ENCODE results near the gene MSI2.

Gene MSI2

GRCh38 chr17:57357830-57358430 lies 101.6 kb downstream of the MSI2 start:
- Histone ChIP-seq H3K27me3 (ENCODE audit: insufficient read depth, low read length) (no peaks in the 10 kb centered on the region), H3K4me1 (ENCODE audit: insufficient read depth, low read length) (peaks cover 20% of the 10 kb centered on the region), H3K9me3 (ENCODE audit: low read length) (no peaks in the 10 kb centered on the region), H2AFZ (ENCODE audit: low read depth, low read length) (no peak overlapping the region), H3K36me3 (ENCODE audit: insufficient read depth, low read length) (no peaks in the 10 kb centered on the region), H3K4me3 (ENCODE audit: low read length) (no peak overlapping the region)

GRCh38 chr17:57360266-57360665 lies 103.9 kb downstream of the MSI2 start:
- Histone ChIP-seq H3K4me3 (ENCODE audit: low read length) (no peak overlapping the region), H3K9me3 (ENCODE audit: low read length) (no peaks in the 10 kb centered on the region), H3K27me3 (ENCODE audit: insufficient read depth, low read length) (no peaks in the 10 kb centered on the region), H3K36me3 (ENCODE audit: insufficient read depth, low read length) (no peaks in the 10 kb centered on the region), H2AFZ (ENCODE audit: low read depth, low read length) (no peak overlapping the region), H3K4me1 (ENCODE audit: insufficient read depth, low read length) (peaks cover 28% of the 10 kb centered on the region)

- Histone ChIP-seq H3K27me3 (ENCODE audit: insufficient read depth, low read length) (no peaks in the 10 kb centered on the region), H3K9me3 (ENCODE audit: low read length) (peaks cover 3% of the 10 kb centered on the region), H3K4me3 (ENCODE audit: low read length) (no peak overlapping the region), H3K4me1 (ENCODE audit: insufficient read depth, low read length) (peaks cover 10% of the 10 kb centered on the region), H2AFZ (ENCODE audit: low read depth, low read length) (no peak overlapping the region), H3K36me3 (ENCODE audit: insufficient read depth, low read length) (peaks cover 4% of the 10 kb centered on the region)
Observed at GRCh38 chr17:57362797-57363556, 106.7 kb downstream of the MSI2 start.

- peaks cover 13% of the 10 kb centered on the region for H3K4me1 ChIP-seq (ENCODE audit: insufficient read depth, low read length)
- no peaks in the 10 kb centered on the region for H3K27me3 ChIP-seq (ENCODE audit: insufficient read depth, low read length)
- peaks cover 4% of the 10 kb centered on the region for H3K36me3 ChIP-seq (ENCODE audit: insufficient read depth, low read length)
- H3K9me3 ChIP-seq (ENCODE audit: low read length) = peaks cover 3% of the 10 kb centered on the region
- no peak overlapping the region for H3K4me3 ChIP-seq (ENCODE audit: low read length)
- H2AFZ ChIP-seq (ENCODE audit: low read depth, low read length) = no peak overlapping the region
Observed at GRCh38 chr17:57363580-57363979, 107.3 kb downstream of the MSI2 start.

GRCh38 chr17:57363998-57364643 lies 107.8 kb downstream of the MSI2 start:
- Histone ChIP-seq H3K36me3 (ENCODE audit: insufficient read depth, low read length) (peaks cover 4% of the 10 kb centered on the region), H3K27me3 (ENCODE audit: insufficient read depth, low read length) (no peaks in the 10 kb centered on the region), H3K4me3 (ENCODE audit: low read length) (no peak overlapping the region), H2AFZ (ENCODE audit: low read depth, low read length) (no peak overlapping the region), H3K9me3 (ENCODE audit: low read length) (peaks cover 3% of the 10 kb centered on the region), H3K4me1 (ENCODE audit: insufficient read depth, low read length) (peaks cover 18% of the 10 kb centered on the region)

- peaks cover 4% of the 10 kb centered on the region for H3K36me3 ChIP-seq (ENCODE audit: insufficient read depth, low read length)
- H2AFZ ChIP-seq (ENCODE audit: low read depth, low read length) = no peak overlapping the region
- no peak overlapping the region for H3K4me3 ChIP-seq (ENCODE audit: low read length)
- peaks cover 3% of the 10 kb centered on the region for H3K9me3 ChIP-seq (ENCODE audit: low read length)
- H3K27me3 ChIP-seq (ENCODE audit: insufficient read depth, low read length) = no peaks in the 10 kb centered on the region
- H3K4me1 ChIP-seq (ENCODE audit: insufficient read depth, low read length) = peaks cover 25% of the 10 kb centered on the region
Observed at GRCh38 chr17:57365420-57365819, 109.1 kb downstream of the MSI2 start.

GRCh38 chr17:57366177-57366557 lies 109.8 kb downstream of the MSI2 start:
- Histone ChIP-seq H2AFZ (ENCODE audit: low read depth, low read length) (no peak overlapping the region), H3K4me1 (ENCODE audit: insufficient read depth, low read length) (peaks cover 25% of the 10 kb centered on the region), H3K36me3 (ENCODE audit: insufficient read depth, low read length) (peaks cover 4% of the 10 kb centered on the region), H3K4me3 (ENCODE audit: low read length) (no peak overlapping the region), H3K27me3 (ENCODE audit: insufficient read depth, low read length) (no peaks in the 10 kb centered on the region), H3K9me3 (ENCODE audit: low read length) (peaks cover 3% of the 10 kb centered on the region)

- H3K36me3 ChIP-seq (ENCODE audit: insufficient read depth, low read length) = peaks cover 4% of the 10 kb centered on the region
- H2AFZ ChIP-seq (ENCODE audit: low read depth, low read length) = no peak overlapping the region
- no peak overlapping the region for H3K4me3 ChIP-seq (ENCODE audit: low read length)
- H3K27me3 ChIP-seq (ENCODE audit: insufficient read depth, low read length) = no peaks in the 10 kb centered on the region
- peaks cover 25% of the 10 kb centered on the region for H3K4me1 ChIP-seq (ENCODE audit: insufficient read depth, low read length)
- peaks cover 3% of the 10 kb centered on the region for H3K9me3 ChIP-seq (ENCODE audit: low read length)
Observed at GRCh38 chr17:57366558-57367351, 110.4 kb downstream of the MSI2 start.

- H3K4me1 ChIP-seq (ENCODE audit: insufficient read depth, low read length) = peaks cover 24% of the 10 kb centered on the region
- peaks cover 4% of the 10 kb centered on the region for H3K36me3 ChIP-seq (ENCODE audit: insufficient read depth, low read length)
- no peak overlapping the region for H2AFZ ChIP-seq (ENCODE audit: low read depth, low read length)
- H3K4me3 ChIP-seq (ENCODE audit: low read length) = no peak overlapping the region
- H3K9me3 ChIP-seq (ENCODE audit: low read length) = peaks cover 9% of the 10 kb centered on the region
- no peaks in the 10 kb centered on the region for H3K27me3 ChIP-seq (ENCODE audit: insufficient read depth, low read length)
Observed at GRCh38 chr17:57368637-57369336, 112.5 kb downstream of the MSI2 start.

- Histone ChIP-seq H3K4me3 (ENCODE audit: low read length) (no peak overlapping the region), H3K36me3 (ENCODE audit: insufficient read depth, low read length) (peaks cover 4% of the 10 kb centered on the region), H3K9me3 (ENCODE audit: low read length) (peaks cover 12% of the 10 kb centered on the region), H3K27me3 (ENCODE audit: insufficient read depth, low read length) (no peaks in the 10 kb centered on the region), H2AFZ (ENCODE audit: low read depth, low read length) (no peak overlapping the region), H3K4me1 (ENCODE audit: insufficient read depth, low read length) (peaks cover 18% of the 10 kb centered on the region)
Observed at GRCh38 chr17:57369509-57369945, 113.2 kb downstream of the MSI2 start.

GRCh38 chr17:57370037-57370581 lies 113.8 kb downstream of the MSI2 start:
- peaks cover 12% of the 10 kb centered on the region for H3K9me3 ChIP-seq (ENCODE audit: low read length)
- no peak overlapping the region for H3K4me3 ChIP-seq (ENCODE audit: low read length)
- peaks cover 4% of the 10 kb centered on the region for H3K36me3 ChIP-seq (ENCODE audit: insufficient read depth, low read length)
- H2AFZ ChIP-seq (ENCODE audit: low read depth, low read length) = no peak overlapping the region
- H3K27me3 ChIP-seq (ENCODE audit: insufficient read depth, low read length) = no peaks in the 10 kb centered on the region
- peaks cover 18% of the 10 kb centered on the region for H3K4me1 ChIP-seq (ENCODE audit: insufficient read depth, low read length)

- Histone ChIP-seq H3K36me3 (ENCODE audit: insufficient read depth, low read length) (peaks cover 1% of the 10 kb centered on the region), H3K27me3 (ENCODE audit: insufficient read depth, low read length) (no peaks in the 10 kb centered on the region), H2AFZ (ENCODE audit: low read depth, low read length) (no peak overlapping the region), H3K4me3 (ENCODE audit: low read length) (no peak overlapping the region), H3K9me3 (ENCODE audit: low read length) (peaks cover 9% of the 10 kb centered on the region), H3K4me1 (ENCODE audit: insufficient read depth, low read length) (peaks cover 18% of the 10 kb centered on the region)
Observed at GRCh38 chr17:57370619-57371018, 114.3 kb downstream of the MSI2 start.
